ENCODE results near the gene PIP5KL1.

DNA sequence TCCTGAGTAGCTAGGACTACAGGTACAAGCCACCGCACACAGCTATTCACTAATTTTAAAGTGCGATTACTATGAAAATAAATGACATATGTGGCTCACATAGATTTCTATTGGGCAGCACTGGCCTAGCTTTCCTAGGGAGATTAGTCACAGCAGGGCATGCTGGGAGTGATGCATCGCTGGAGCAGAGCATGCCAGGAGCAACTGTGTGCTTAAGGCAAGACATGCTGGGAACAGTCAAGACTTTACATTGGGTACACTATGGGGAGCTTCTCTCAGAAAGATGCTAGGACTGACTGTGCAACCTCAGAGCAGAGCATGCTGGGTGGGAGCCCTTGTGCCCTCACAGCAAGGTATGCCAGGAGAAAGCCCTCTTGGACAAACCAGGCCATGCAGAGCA lies 40.5 kb downstream of the PIP5KL1 start:
- TF ChIP-seq, protein P1, sequence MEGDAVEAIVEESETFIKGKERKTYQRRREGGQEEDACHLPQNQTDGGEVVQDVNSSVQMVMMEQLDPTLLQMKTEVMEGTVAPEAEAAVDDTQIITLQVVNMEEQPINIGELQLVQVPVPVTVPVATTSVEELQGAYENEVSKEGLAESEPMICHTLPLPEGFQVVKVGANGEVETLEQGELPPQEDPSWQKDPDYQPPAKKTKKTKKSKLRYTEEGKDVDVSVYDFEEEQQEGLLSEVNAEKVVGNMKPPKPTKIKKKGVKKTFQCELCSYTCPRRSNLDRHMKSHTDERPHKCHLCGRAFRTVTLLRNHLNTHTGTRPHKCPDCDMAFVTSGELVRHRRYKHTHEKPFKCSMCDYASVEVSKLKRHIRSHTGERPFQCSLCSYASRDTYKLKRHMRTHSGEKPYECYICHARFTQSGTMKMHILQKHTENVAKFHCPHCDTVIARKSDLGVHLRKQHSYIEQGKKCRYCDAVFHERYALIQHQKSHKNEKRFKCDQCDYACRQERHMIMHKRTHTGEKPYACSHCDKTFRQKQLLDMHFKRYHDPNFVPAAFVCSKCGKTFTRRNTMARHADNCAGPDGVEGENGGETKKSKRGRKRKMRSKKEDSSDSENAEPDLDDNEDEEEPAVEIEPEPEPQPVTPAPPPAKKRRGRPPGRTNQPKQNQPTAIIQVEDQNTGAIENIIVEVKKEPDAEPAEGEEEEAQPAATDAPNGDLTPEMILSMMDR (optimal IDR thresholded peaks at IDR 0.05 in 1 of 3, IDR thresholded peaks at IDR 0.05 in 1 of 3, conservative IDR thresholded peaks at IDR 0.05 in 1 of 3; ENCODE audit: extremely low read depth in 1 of 3, insufficient read depth in 2 of 3, low read length in 3 of 3) = no peak
- TF ChIP-seq EZH2 (IDR thresholded peaks at IDR 0.05; ENCODE audit: low read length) = no peak

Measured in keratinocyte (primary cell).